ENCODE measurements around the gene CKS1B. TPM values are rescaled to one million over a fixed set of nuclear protein-coding genes. Genes with fewer than 3 reads are reported as not detected.

The CKS1B gene
- polyA plus RNA-seq, 1 donor from 2014 or later: 29.0 TPM

DNA sequence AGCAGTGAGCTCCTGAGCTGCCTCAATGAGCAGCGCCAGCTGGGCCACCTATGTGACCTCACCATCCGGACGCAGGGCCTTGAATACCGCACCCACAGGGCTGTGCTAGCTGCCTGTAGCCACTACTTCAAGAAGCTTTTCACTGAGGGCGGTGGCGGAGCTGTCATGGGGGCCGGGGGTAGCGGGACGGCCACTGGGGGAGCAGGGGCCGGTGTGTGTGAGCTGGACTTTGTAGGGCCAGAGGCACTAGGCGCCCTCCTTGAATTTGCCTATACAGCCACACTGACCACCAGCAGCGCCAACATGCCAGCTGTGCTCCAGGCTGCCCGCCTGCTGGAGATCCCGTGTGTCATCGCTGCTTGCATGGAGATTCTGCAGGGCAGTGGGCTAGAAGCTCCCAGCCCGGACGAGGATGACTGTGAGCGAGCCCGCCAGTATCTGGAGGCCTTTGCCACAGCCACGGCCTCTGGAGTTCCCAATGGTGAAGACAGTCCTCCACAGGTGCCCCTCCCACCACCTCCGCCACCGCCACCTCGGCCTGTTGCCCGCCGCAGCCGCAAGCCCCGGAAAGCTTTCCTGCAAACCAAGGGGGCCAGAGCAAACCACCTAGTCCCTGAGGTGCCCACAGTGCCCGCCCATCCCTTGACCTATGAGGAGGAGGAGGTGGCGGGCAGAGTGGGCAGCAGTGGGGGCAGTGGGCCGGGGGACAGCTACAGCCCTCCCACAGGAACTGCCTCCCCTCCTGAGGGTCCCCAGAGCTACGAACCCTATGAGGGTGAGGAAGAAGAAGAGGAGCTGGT, 40.4 kb downstream of the CKS1B start:
- Histone ChIP-seq H3K9me2 (ENCODE audit: insufficient read depth, low read length) (no peaks in the 10 kb centered on the region), H4K20me1 (ENCODE audit: insufficient read depth) (no peaks in the 10 kb centered on the region), H3K4me2 (ENCODE audit: low read length) (no peak overlapping the region), H3F3A (ENCODE audit: insufficient read depth, low read length, poor library complexity, severe bottlenecking) (no peaks in the 10 kb centered on the region), H3K36me3 (ENCODE audit: insufficient read depth, low read length) (no peaks in the 10 kb centered on the region), H3K9me3 (ENCODE audit: low read length) (no peaks in the 10 kb centered on the region), H3K4me3 (ENCODE audit: low read length) (no peak overlapping the region), H3K27me3 (ENCODE audit: insufficient read depth, low read depth, low read length) (no peaks in the 10 kb centered on the region), H3K27ac (ENCODE audit: low read length) (no peak overlapping the region), H2AFZ (ENCODE audit: low read depth, low read length) (no peak overlapping the region), H3K79me2 (replicated peaks; ENCODE audit: insufficient read depth, low read length) (no peaks in the 10 kb centered on the region), H3K9ac (ENCODE audit: low read length) (no peak overlapping the region)
- TF ChIP-seq EP300 (conservative IDR thresholded peaks at IDR 0.05; ENCODE audit: poor library complexity, severe bottlenecking) (no peak), MXI1 (conservative IDR thresholded peaks at IDR 0.05; ENCODE audit: poor library complexity, severe bottlenecking) (no peak)
- TF ChIP-seq, protein P1, sequence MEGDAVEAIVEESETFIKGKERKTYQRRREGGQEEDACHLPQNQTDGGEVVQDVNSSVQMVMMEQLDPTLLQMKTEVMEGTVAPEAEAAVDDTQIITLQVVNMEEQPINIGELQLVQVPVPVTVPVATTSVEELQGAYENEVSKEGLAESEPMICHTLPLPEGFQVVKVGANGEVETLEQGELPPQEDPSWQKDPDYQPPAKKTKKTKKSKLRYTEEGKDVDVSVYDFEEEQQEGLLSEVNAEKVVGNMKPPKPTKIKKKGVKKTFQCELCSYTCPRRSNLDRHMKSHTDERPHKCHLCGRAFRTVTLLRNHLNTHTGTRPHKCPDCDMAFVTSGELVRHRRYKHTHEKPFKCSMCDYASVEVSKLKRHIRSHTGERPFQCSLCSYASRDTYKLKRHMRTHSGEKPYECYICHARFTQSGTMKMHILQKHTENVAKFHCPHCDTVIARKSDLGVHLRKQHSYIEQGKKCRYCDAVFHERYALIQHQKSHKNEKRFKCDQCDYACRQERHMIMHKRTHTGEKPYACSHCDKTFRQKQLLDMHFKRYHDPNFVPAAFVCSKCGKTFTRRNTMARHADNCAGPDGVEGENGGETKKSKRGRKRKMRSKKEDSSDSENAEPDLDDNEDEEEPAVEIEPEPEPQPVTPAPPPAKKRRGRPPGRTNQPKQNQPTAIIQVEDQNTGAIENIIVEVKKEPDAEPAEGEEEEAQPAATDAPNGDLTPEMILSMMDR (IDR thresholded peaks at IDR 0.05; ENCODE audit: poor library complexity, severe bottlenecking): no peak

DNA sequence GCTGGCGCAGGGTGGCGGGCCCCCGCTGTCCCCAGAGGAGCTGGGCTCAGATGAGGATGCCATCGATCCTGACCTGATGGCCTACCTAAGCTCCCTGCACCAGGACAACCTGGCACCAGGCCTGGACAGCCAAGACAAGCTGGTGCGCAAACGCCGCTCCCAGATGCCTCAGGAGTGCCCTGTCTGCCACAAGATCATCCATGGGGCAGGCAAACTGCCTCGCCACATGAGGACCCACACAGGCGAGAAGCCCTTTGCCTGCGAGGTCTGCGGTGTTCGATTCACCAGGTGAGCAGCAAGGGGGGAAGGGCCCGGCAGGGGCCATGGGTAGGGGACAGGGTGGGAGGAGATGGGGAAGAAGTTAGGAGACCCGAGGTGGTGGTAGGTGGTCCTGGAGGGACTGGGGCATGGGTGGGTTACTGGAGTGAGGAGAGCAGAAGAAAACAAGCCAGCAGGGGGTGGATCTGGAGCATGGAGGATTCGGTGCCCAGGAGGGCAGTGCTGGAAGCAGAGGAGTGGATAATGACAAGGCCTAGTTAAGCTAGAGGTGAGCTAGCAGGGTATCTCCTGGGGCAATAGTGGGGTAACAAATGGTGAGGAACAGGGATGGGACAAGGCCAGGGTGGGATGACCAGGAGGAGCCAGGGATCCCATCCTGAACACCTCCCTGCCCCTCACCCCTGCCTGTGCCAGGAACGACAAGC, 41.2 kb downstream of the CKS1B start:
- no peak overlapping the region for H3K4me2 ChIP-seq (ENCODE audit: low read length)
- H3F3A ChIP-seq (ENCODE audit: insufficient read depth, low read length, poor library complexity, severe bottlenecking): no peaks in the 10 kb centered on the region
- H3K27ac ChIP-seq (ENCODE audit: low read length): no peak overlapping the region
- no peaks in the 10 kb centered on the region for H3K9me2 ChIP-seq (ENCODE audit: insufficient read depth, low read length)
- no peak overlapping the region for H2AFZ ChIP-seq (ENCODE audit: low read depth, low read length)
- no peaks in the 10 kb centered on the region for H3K27me3 ChIP-seq (ENCODE audit: insufficient read depth, low read depth, low read length)
- no peaks in the 10 kb centered on the region for H4K20me1 ChIP-seq (ENCODE audit: insufficient read depth)
- H3K4me3 ChIP-seq (ENCODE audit: low read length): no peak overlapping the region
- H3K9ac ChIP-seq (ENCODE audit: low read length): no peak overlapping the region
- no peaks in the 10 kb centered on the region for H3K9me3 ChIP-seq (ENCODE audit: low read length)
- TF ChIP-seq EP300 (conservative IDR thresholded peaks at IDR 0.05; ENCODE audit: poor library complexity, severe bottlenecking) (no peak), TAF1 (IDR thresholded peaks at IDR 0.05; ENCODE audit: low read depth) (no peak), EZH2 (IDR thresholded peaks at IDR 0.05; ENCODE audit: borderline replicate concordance, insufficient read depth, low read length, poor library complexity, severe bottlenecking) (no peak), MXI1 (conservative IDR thresholded peaks at IDR 0.05; ENCODE audit: poor library complexity, severe bottlenecking) (no peak), POLR2AphosphoS5 (IDR thresholded peaks at IDR 0.05) (no peak), SMC3 (conservative IDR thresholded peaks at IDR 0.05; ENCODE audit: poor library complexity) (no peak), RAD21 (conservative IDR thresholded peaks at IDR 0.05) (no peak)
- TF ChIP-seq, protein P1 (IDR thresholded peaks at IDR 0.05; ENCODE audit: poor library complexity, severe bottlenecking): no peak
- TF ChIP-seq, protein P2, sequence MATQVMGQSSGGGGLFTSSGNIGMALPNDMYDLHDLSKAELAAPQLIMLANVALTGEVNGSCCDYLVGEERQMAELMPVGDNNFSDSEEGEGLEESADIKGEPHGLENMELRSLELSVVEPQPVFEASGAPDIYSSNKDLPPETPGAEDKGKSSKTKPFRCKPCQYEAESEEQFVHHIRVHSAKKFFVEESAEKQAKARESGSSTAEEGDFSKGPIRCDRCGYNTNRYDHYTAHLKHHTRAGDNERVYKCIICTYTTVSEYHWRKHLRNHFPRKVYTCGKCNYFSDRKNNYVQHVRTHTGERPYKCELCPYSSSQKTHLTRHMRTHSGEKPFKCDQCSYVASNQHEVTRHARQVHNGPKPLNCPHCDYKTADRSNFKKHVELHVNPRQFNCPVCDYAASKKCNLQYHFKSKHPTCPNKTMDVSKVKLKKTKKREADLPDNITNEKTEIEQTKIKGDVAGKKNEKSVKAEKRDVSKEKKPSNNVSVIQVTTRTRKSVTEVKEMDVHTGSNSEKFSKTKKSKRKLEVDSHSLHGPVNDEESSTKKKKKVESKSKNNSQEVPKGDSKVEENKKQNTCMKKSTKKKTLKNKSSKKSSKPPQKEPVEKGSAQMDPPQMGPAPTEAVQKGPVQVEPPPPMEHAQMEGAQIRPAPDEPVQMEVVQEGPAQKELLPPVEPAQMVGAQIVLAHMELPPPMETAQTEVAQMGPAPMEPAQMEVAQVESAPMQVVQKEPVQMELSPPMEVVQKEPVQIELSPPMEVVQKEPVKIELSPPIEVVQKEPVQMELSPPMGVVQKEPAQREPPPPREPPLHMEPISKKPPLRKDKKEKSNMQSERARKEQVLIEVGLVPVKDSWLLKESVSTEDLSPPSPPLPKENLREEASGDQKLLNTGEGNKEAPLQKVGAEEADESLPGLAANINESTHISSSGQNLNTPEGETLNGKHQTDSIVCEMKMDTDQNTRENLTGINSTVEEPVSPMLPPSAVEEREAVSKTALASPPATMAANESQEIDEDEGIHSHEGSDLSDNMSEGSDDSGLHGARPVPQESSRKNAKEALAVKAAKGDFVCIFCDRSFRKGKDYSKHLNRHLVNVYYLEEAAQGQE (IDR thresholded peaks at IDR 0.05; ENCODE audit: borderline replicate concordance): no peak
- H3K36me3 ChIP-seq (ENCODE audit: insufficient read depth, low read length): no peaks in the 10 kb centered on the region
- H3K79me2 ChIP-seq (replicated peaks; ENCODE audit: insufficient read depth, low read length): no peaks in the 10 kb centered on the region
